MCF 10A (cell line): Measurements from ENCODE around the gene CNN1. TPM values are rescaled to one million over a fixed set of nuclear protein-coding genes. Genes with fewer than 3 reads are reported as not detected.

ENCODE experiments used
- BruUV-seq: library from RNA; stranded (reverse); fragments of 400-500 nt; replicated peaks from 2 replicates; lab custom pipeline; 2021; lab: Mats Ljungman, UMichigan
- CTCF ChIA-PET: fragments of 300-600 bp; sonication (Branson Sonifier 250); formaldehyde crosslinking; extraction: SDS; loops from one replicate; lab custom pipeline; 2021; ENCODE audit warnings: antibody characterized with exemption, inconsistent platforms; lab: Yijun Ruan, JAX
- POLR2A ChIA-PET: fragments of 300-600, 350-650 bp; sonication (Branson Sonifier 250); formaldehyde crosslinking; extraction: SDS; loops from one replicate; lab custom pipeline; 2020; ENCODE audit warnings: antibody characterized with exemption, inconsistent platforms; lab: Yijun Ruan, JAX
- DNase-seq: peaks from one replicate; pipeline ENCODE4 v3.0.0-alpha.2; 2018; ENCODE audit not compliant: unreplicated experiment
- H3K27ac Mint-ChIP-seq: one replicate; pipeline ENCODE4 v1.8.0; 2022; ENCODE audit warnings: mild to moderate bottlenecking, low read depth, mixed read lengths; ENCODE audit not compliant: unreplicated experiment
- H3K27me3 Mint-ChIP-seq: one replicate; pipeline ENCODE4 v1.8.0; 2022; ENCODE audit warnings: mixed read lengths; ENCODE audit not compliant: insufficient read depth, unreplicated experiment
- H3K36me3 Mint-ChIP-seq: one replicate; pipeline ENCODE4 v1.8.0; 2022; ENCODE audit warnings: mild to moderate bottlenecking, moderate library complexity, mixed read lengths; ENCODE audit not compliant: insufficient read depth, unreplicated experiment
- H3K4me1 Mint-ChIP-seq: one replicate; pipeline ENCODE4 v1.8.0; 2022; ENCODE audit warnings: mixed read lengths; ENCODE audit not compliant: insufficient read depth, unreplicated experiment
- H3K4me3 Mint-ChIP-seq: one replicate; pipeline ENCODE4 v1.8.0; 2022; ENCODE audit warnings: mild to moderate bottlenecking, moderate library complexity, mixed read lengths; ENCODE audit not compliant: unreplicated experiment
- H3K9me3 Mint-ChIP-seq: one replicate; pipeline ENCODE4 v1.8.0; 2022; ENCODE audit warnings: mixed read lengths; ENCODE audit not compliant: unreplicated experiment
- CTCF ChIP-seq: fragments of 200-600 bp; IDR thresholded peaks from one replicate; pipeline ENCODE4 v1.8.0; 2022; ENCODE audit warnings: antibody characterized with exemption, mild to moderate bottlenecking; ENCODE audit not compliant: unreplicated experiment
- intact Hi-C: fragments of 100-400 bp; cut with micrococcal nuclease; formaldehyde crosslinking; loops from 2 replicates; pipeline ENCODE4 v1.14.1; 2022
- total RNA-seq: library from RNA; stranded (reverse); gene quantifications from 2 replicates; pipeline ENCODE4 v1.2.3, GENCODE V29; 2022

The CNN1 gene
- total RNA-seq, 1 experiment from 2014 or later, result not detected

DNA sequence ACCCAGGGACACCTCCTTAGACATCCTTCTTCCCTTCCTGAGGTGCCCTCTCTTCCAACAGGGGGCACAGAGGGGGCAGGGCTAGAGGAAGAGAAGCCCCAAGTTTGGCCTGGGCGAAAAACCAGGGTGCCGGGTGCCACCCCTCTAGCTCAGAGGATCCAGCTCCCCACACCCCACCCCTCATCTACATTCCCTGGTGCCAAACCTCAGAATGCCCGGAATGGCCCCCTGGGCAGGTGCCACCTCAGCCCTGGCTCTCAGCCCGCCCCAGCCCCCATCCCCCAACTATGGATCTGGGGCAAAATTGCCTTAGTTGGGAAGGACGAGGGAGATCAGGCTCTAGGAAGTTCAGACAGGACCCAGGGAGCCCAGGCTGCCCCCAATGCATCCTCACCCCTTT, 2.0 kb downstream of the CNN1 start:
- peaks cover 5% of the 10 kb centered on the region for H3K4me1 Mint-ChIP-seq
- CTCF ChIA-PET, result interaction anchor here (0.6 kb wide), 1 partner anchor 257 kb away, joined by 3 read pairs; the partner anchor contains the start of gene ZNF491
- H3K4me3 Mint-ChIP-seq, result no peak overlapping the region
- POLR2A ChIA-PET, result no interaction called here
- no peak for TF ChIP-seq CTCF
- BruUV-seq, result no TSS peak
- no peaks in the 10 kb centered on the region for H3K36me3 Mint-ChIP-seq
- H3K27ac Mint-ChIP-seq, result no peak overlapping the region
- intact Hi-C loops, result no loop called here
- DNase-seq, result no peak
- H3K27me3 Mint-ChIP-seq, result peaks cover 11% of the 10 kb centered on the region
- no peaks in the 10 kb centered on the region for H3K9me3 Mint-ChIP-seq

DNA sequence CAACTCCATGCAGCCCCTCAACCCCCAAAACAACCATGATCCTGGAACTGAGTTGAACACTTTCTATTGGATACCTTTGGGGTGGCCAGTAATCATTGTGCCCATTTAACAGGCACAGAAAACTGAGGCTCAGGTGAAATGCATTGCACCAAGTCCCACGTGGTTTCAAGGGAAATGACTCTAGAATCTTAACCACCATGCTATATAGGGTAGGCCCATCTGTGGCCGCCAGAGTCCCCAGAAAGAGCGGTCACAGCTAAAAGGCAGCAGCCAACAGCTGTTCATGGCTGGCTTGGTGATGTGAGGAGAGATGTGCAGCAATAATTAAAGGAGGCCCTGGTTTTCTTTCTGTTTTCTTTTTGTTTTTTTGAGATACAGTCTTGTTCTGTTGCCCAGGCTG, 2.6 kb downstream of the CNN1 start:
- intact Hi-C loops, result no loop called here
- H3K4me3 Mint-ChIP-seq, result no peak overlapping the region
- H3K36me3 Mint-ChIP-seq, result no peaks in the 10 kb centered on the region
- no peak overlapping the region for H3K27ac Mint-ChIP-seq
- no peak for DNase-seq
- no peak for TF ChIP-seq CTCF
- no peaks in the 10 kb centered on the region for H3K9me3 Mint-ChIP-seq
- ChIA-PET CTCF (interaction anchor here (0.6 to 0.9 kb wide), 2 partner anchors 136 to 257 kb away, joined by 3 read pairs; partner anchors contain the start of gene ZNF491), POLR2A (no interaction called here)
- peaks cover 11% of the 10 kb centered on the region for H3K27me3 Mint-ChIP-seq
- BruUV-seq, result no TSS peak
- H3K4me1 Mint-ChIP-seq, result peaks cover 9% of the 10 kb centered on the region

DNA sequence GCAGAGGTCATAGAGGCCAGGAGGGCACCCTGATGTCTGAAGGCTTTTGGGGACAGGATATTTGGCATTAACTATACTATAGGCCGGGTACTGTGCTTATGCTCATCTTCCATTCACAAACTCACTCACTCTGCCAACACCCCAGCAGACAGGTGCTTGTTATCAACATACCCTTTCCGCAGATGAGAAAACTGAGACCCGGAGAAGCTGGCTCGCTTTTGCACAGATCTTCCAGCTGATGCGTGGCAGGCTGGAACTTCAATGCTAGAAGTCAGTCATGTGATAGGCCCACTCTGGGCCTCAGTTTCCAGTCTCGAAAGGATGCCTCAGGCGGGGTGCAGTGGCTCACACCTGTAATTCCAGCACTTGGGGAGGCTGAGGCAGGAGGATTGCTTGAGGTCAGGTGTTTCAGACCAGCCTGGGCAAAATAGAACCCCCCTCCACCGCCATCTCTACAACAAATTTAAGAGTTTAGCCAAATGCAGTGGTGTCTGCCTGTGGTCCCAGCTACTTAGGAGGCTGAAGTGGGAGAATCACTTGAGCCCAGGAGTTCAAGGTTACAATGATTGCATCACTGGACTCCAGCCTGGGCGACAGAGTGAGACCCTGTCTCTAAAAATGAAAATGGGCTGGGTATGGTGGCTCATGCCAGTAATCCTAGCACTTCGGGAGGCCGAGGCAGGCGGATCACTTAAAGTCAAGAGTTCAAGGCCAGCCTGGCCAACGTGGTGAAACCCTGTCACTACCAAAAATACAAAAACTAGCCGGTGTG, 9.5 kb downstream of the CNN1 start:
- CTCF ChIA-PET, result interaction anchor here (1.0 kb wide), 1 partner anchor 13 kb away, joined by 3 read pairs; no protein-coding TSS in a partner anchor
- no peak overlapping the region for H3K4me3 Mint-ChIP-seq
- no peak for TF ChIP-seq CTCF
- H3K36me3 Mint-ChIP-seq, result peaks cover 5% of the 10 kb centered on the region
- H3K27me3 Mint-ChIP-seq, result peaks cover 11% of the 10 kb centered on the region
- intact Hi-C loops, result no loop called here
- no peak overlapping the region for H3K27ac Mint-ChIP-seq
- no peak for DNase-seq
- POLR2A ChIA-PET, result interaction anchor here (1.3 kb wide), 1 partner anchor 11 kb away, joined by 4 read pairs; the partner anchor contains the start of gene ELOF1
- no TSS peak for BruUV-seq
- no peaks in the 10 kb centered on the region for H3K9me3 Mint-ChIP-seq
- H3K4me1 Mint-ChIP-seq, result peaks cover 9% of the 10 kb centered on the region

DNA sequence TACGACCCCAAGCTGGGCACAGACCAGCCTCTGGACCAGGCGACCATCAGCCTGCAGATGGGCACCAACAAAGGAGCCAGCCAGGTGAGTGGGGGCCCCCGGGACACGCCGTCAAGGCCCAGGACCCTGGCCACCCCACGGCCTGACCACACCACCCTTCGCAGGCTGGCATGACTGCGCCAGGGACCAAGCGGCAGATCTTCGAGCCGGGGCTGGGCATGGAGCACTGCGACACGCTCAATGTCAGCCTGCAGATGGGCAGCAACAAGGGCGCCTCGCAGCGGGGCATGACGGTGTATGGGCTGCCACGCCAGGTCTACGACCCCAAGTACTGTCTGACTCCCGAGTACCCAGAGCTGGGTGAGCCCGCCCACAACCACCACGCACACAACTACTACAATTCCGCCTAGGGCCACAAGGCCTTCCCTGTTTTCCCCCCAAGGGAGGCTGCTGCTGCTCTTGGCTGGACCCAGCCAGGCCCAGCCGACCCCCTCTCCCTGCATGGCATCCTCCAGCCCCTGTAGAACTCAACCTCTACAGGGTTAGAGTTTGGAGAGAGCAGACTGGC, 10.8 kb downstream of the CNN1 start:
- Mint-ChIP-seq H3K4me1 (peaks cover 9% of the 10 kb centered on the region), H3K4me3 (no peak overlapping the region), H3K27me3 (peaks cover 11% of the 10 kb centered on the region), H3K36me3 (peaks cover 7% of the 10 kb centered on the region), H3K9me3 (no peaks in the 10 kb centered on the region), H3K27ac (no peak overlapping the region)
- BruUV-seq, result no TSS peak
- no peak for TF ChIP-seq CTCF
- POLR2A ChIA-PET, result no interaction called here
- intact Hi-C loops, result no loop called here
- CTCF ChIA-PET, result interaction anchor here (0.6 kb wide), 1 partner anchor 9 kb away, joined by 3 read pairs; the partner anchor contains the start of gene ELOF1
- no peak for DNase-seq
